ENCODE measurements around the gene OPTC. TPM values are rescaled to one million over a fixed set of nuclear protein-coding genes. Genes with fewer than 3 reads are reported as not detected.

OPTC gene
- total RNA-seq, 1 donor from 2014 or later: not detected

- no peak for DNase-seq (ENCODE audit: extremely low spot score, unreplicated experiment)
- H3K4me1 Mint-ChIP-seq (ENCODE audit: unreplicated experiment): peaks cover 20% of the 10 kb centered on the region
- no peak overlapping the region for H3K4me3 Mint-ChIP-seq (ENCODE audit: unreplicated experiment)
- no peak overlapping the region for H3K27ac Mint-ChIP-seq (ENCODE audit: unreplicated experiment)
- H3K27me3 Mint-ChIP-seq (ENCODE audit: unreplicated experiment): no peaks in the 10 kb centered on the region
- no peaks in the 10 kb centered on the region for H3K9me3 Mint-ChIP-seq (ENCODE audit: unreplicated experiment)
- H3K36me3 Mint-ChIP-seq (ENCODE audit: unreplicated experiment): no peaks in the 10 kb centered on the region
- no peak for TF ChIP-seq CTCF (IDR thresholded peaks at IDR 0.05)
Measured at GRCh38 chr1:203549309-203549708, 55.4 kb downstream of the OPTC start.

DNA sequence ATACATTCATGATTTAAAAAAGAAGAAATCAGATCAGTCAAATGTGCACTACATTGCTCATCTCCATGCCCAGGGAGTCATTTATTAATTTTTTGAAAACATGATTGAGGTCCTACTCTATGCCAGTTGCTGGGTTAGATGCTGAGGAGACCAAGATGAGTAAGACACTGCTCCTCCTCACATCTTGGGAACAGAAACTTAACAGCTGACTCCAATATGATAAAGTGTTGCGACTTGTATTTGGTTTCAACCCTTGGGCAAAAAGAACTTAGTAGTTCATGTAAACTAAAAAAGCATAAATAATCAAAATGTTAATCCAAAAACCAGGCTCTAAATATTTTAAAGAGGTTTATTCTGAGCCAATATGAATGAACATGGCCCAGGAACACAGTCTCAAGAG, 56.9 kb downstream of the OPTC start:
- H3K36me3 Mint-ChIP-seq (ENCODE audit: unreplicated experiment): no peaks in the 10 kb centered on the region
- H3K27me3 Mint-ChIP-seq (ENCODE audit: unreplicated experiment): no peaks in the 10 kb centered on the region
- no peaks in the 10 kb centered on the region for H3K9me3 Mint-ChIP-seq (ENCODE audit: unreplicated experiment)
- no peak for DNase-seq (ENCODE audit: extremely low spot score, unreplicated experiment)
- TF ChIP-seq CTCF (IDR thresholded peaks at IDR 0.05): no peak
- peaks cover 28% of the 10 kb centered on the region for H3K4me1 Mint-ChIP-seq (ENCODE audit: unreplicated experiment)
- no peak overlapping the region for H3K4me3 Mint-ChIP-seq (ENCODE audit: unreplicated experiment)
- H3K27ac Mint-ChIP-seq (ENCODE audit: unreplicated experiment): no peak overlapping the region

DNA sequence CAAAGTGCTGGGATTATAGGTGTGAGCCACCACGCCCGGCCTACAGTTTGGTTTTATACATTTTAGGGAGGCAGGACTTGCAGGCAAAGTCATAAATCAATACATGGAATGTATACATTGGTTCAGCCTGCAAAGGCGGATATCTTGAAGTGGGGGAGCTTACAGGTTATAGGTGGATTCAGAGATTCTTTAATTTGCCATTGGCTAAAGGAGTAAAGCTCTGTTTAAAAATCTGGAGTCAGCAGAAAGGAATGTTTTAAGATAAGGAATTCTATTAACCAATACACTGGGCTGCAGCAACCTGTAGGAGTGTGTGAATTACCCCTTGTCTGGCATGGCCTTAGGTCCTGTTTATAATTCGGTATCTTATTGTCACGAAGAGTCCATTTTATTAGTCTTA, 57.6 kb downstream of the OPTC start:
- Mint-ChIP-seq H3K27me3 (ENCODE audit: unreplicated experiment) (no peaks in the 10 kb centered on the region), H3K9me3 (ENCODE audit: unreplicated experiment) (no peaks in the 10 kb centered on the region), H3K27ac (ENCODE audit: unreplicated experiment) (no peak overlapping the region), H3K36me3 (ENCODE audit: unreplicated experiment) (no peaks in the 10 kb centered on the region), H3K4me3 (ENCODE audit: unreplicated experiment) (no peak overlapping the region), H3K4me1 (ENCODE audit: unreplicated experiment) (peaks cover 35% of the 10 kb centered on the region)
- TF ChIP-seq CTCF (IDR thresholded peaks at IDR 0.05): no peak
- no peak for DNase-seq (ENCODE audit: extremely low spot score, unreplicated experiment)

- TF ChIP-seq CTCF (IDR thresholded peaks at IDR 0.05): no peak
- Mint-ChIP-seq H3K9me3 (ENCODE audit: unreplicated experiment) (no peaks in the 10 kb centered on the region), H3K4me3 (ENCODE audit: unreplicated experiment) (no peak overlapping the region), H3K27me3 (ENCODE audit: unreplicated experiment) (no peaks in the 10 kb centered on the region), H3K27ac (ENCODE audit: unreplicated experiment) (no peak overlapping the region), H3K36me3 (ENCODE audit: unreplicated experiment) (no peaks in the 10 kb centered on the region), H3K4me1 (ENCODE audit: unreplicated experiment) (peaks cover 50% of the 10 kb centered on the region)
- DNase-seq (ENCODE audit: extremely low spot score, unreplicated experiment): no peak
Measured at GRCh38 chr1:203553496-203553895, 59.5 kb downstream of the OPTC start.

GRCh38 chr1:203554071-203554470, 60.1 kb downstream of the OPTC start:
- Mint-ChIP-seq H3K27me3 (ENCODE audit: unreplicated experiment) (no peaks in the 10 kb centered on the region), H3K9me3 (ENCODE audit: unreplicated experiment) (no peaks in the 10 kb centered on the region), H3K27ac (ENCODE audit: unreplicated experiment) (no peak overlapping the region), H3K4me1 (ENCODE audit: unreplicated experiment) (peaks cover 50% of the 10 kb centered on the region), H3K36me3 (ENCODE audit: unreplicated experiment) (no peaks in the 10 kb centered on the region), H3K4me3 (ENCODE audit: unreplicated experiment) (no peak overlapping the region)
- TF ChIP-seq CTCF (IDR thresholded peaks at IDR 0.05): no peak
- DNase-seq (ENCODE audit: extremely low spot score, unreplicated experiment): no peak
